Loucy (cell line): ENCODE measurements around the gene SIRT6.

Experiments
- H2AFZ ChIP-seq: fragments of 200-600 bp; sonication (generic); 2 replicates; pipeline ENCODE4 v1.6.0; 2016; ENCODE audit warnings: antibody characterized with exemption, mild to moderate bottlenecking, low read length, moderate library complexity
- H3F3A ChIP-seq: fragments of 200-600 bp; 2 replicates; pipeline ENCODE4 v1.6.0; 2016; ENCODE audit warnings: antibody characterized with exemption, low read depth, mild to moderate bottlenecking
- H3K27me3 ChIP-seq: fragments of 200-600 bp; sonication (generic); 2 replicates; pipeline ENCODE4 v1.6.1; 2014; ENCODE audit warnings: low read length, mild to moderate bottlenecking; ENCODE audit not compliant: insufficient read depth, poor library complexity, severe bottlenecking
- H3K36me3 ChIP-seq: fragments of 200-600 bp; sonication (generic); 2 replicates; pipeline ENCODE4 v1.6.1; 2016; ENCODE audit warnings: low read length; ENCODE audit not compliant: insufficient read depth
- H3K4me1 ChIP-seq: fragments of 200-600 bp; sonication (generic); 2 replicates; pipeline ENCODE4 v1.5.1; 2014; ENCODE audit warnings: low read length, mild to moderate bottlenecking; ENCODE audit not compliant: insufficient read depth, poor library complexity, severe bottlenecking
- H3K4me2 ChIP-seq: fragments of 200-600 bp; sonication (generic); 2 replicates; pipeline ENCODE4 v1.6.0; 2014; ENCODE audit warnings: antibody characterized with exemption, low read length, low read depth, mild to moderate bottlenecking; ENCODE audit not compliant: poor library complexity, severe bottlenecking
- H3K4me3 ChIP-seq: fragments of 200-600 bp; sonication (generic); 2 replicates; pipeline ENCODE4 v1.5.1; 2014; ENCODE audit warnings: low read length, mild to moderate bottlenecking, mixed read lengths; ENCODE audit not compliant: poor library complexity, severe bottlenecking
- H3K79me2 ChIP-seq: fragments of 200-600 bp; sonication (generic); 2 replicates; pipeline ENCODE4 v1.6.1; 2014; ENCODE audit warnings: low read length; ENCODE audit not compliant: insufficient read depth
- H3K9ac ChIP-seq: fragments of 200-600 bp; sonication (generic); 2 replicates; pipeline ENCODE4 v1.6.0; 2014; ENCODE audit warnings: mild to moderate bottlenecking, low read depth, low read length, moderate library complexity; ENCODE audit not compliant: poor library complexity, severe bottlenecking
- H3K9me2 ChIP-seq: fragments of 200-600 bp; sonication (generic); replicated peaks from 2 replicates; pipeline ENCODE4 v1.6.1; 2016; ENCODE audit warnings: low read depth, low read length, mixed read lengths
- H3K9me3 ChIP-seq: fragments of 200-600 bp; sonication (generic); 2 replicates; pipeline ENCODE4 v1.6.1; 2014; ENCODE audit warnings: mild to moderate bottlenecking, antibody characterized with exemption, low read length, low read depth; ENCODE audit not compliant: insufficient read depth
- H4K20me1 ChIP-seq: fragments of 200-600 bp; sonication (generic); 2 replicates; pipeline ENCODE4 v1.6.0; 2014; ENCODE audit warnings: antibody characterized with exemption, low read length, mild to moderate bottlenecking; ENCODE audit not compliant: insufficient read depth, poor library complexity, severe bottlenecking
- CTCF ChIP-seq: fragments of 200-600 bp; sonication (generic); conservative IDR thresholded peaks from 2 replicates; pipeline ENCODE4 v1.5.1; 2014; ENCODE audit warnings: mild to moderate bottlenecking, antibody characterized with exemption, low read length
- EZH2phosphoT487 ChIP-seq: fragments of 200-600 bp; IDR thresholded peaks from 2 replicates; pipeline ENCODE4 v1.6.1; 2018; ENCODE audit warnings: antibody characterized with exemption, mild to moderate bottlenecking, moderate library complexity, borderline replicate concordance

SIRT6 gene

GRCh38 chr19:4140237-4140711 is 42.1 kb downstream of the SIRT6 start:
- peak overlapping the region; percentile 28 for H3K4me2 ChIP-seq
- H4K20me1 ChIP-seq = no peaks in the 10 kb centered on the region
- H3F3A ChIP-seq = no peaks in the 10 kb centered on the region
- H2AFZ ChIP-seq = peak overlapping the region; percentile 53
- H3K27me3 ChIP-seq = no peaks in the 10 kb centered on the region
- no peak overlapping the region for H3K4me3 ChIP-seq
- H3K9ac ChIP-seq = no peak overlapping the region
- H3K79me2 ChIP-seq = no peaks in the 10 kb centered on the region
- no peaks in the 10 kb centered on the region for H3K4me1 ChIP-seq
- H3K9me3 ChIP-seq = no peaks in the 10 kb centered on the region
- TF ChIP-seq CTCF (peak; percentile 61), EZH2phosphoT487 (no peak)
- H3K36me3 ChIP-seq = no peaks in the 10 kb centered on the region
- no peaks in the 10 kb centered on the region for H3K9me2 ChIP-seq

GRCh38 chr19:4139614-4140236 is 42.6 kb downstream of the SIRT6 start:
- H4K20me1 ChIP-seq = no peaks in the 10 kb centered on the region
- peak overlapping the region; percentile 28 for H3K4me2 ChIP-seq
- no peaks in the 10 kb centered on the region for H3K79me2 ChIP-seq
- H3K9me3 ChIP-seq = no peaks in the 10 kb centered on the region
- no peaks in the 10 kb centered on the region for H3K27me3 ChIP-seq
- H3K9ac ChIP-seq = no peak overlapping the region
- no peaks in the 10 kb centered on the region for H3F3A ChIP-seq
- no peak overlapping the region for H3K4me3 ChIP-seq
- H3K9me2 ChIP-seq = no peaks in the 10 kb centered on the region
- no peak overlapping the region for H2AFZ ChIP-seq
- no peak for TF ChIP-seq EZH2phosphoT487
- TF ChIP-seq CTCF = peak; percentile 84
- H3K4me1 ChIP-seq = no peaks in the 10 kb centered on the region
- H3K36me3 ChIP-seq = no peaks in the 10 kb centered on the region

GRCh38 chr19:4138445-4138844 is 43.9 kb downstream of the SIRT6 start:
- Histone ChIP-seq H3K27me3 (no peaks in the 10 kb centered on the region), H3K4me3 (no peak overlapping the region), H3K36me3 (no peaks in the 10 kb centered on the region), H3K79me2 (no peaks in the 10 kb centered on the region), H4K20me1 (no peaks in the 10 kb centered on the region), H3K4me1 (no peaks in the 10 kb centered on the region), H3F3A (no peaks in the 10 kb centered on the region), H3K9me3 (no peaks in the 10 kb centered on the region), H3K9ac (no peak overlapping the region), H3K4me2 (no peak overlapping the region), H2AFZ (no peak overlapping the region), H3K9me2 (no peaks in the 10 kb centered on the region)
- TF ChIP-seq CTCF (no peak), EZH2phosphoT487 (no peak)
